Testis (tissue), 3 donors: ENCODE results near the gene ATP11C. TPM values are rescaled to one million over a fixed set of nuclear protein-coding genes. Genes with fewer than 3 reads are reported as not detected.

Experiments used
- DNase-seq: peaks from one replicate; pipeline ENCODE4 v3.0.0-alpha.2; 2019
- H3K27ac ChIP-seq, 2 donors: fragments of 200-600 bp; sonication (generic); one replicate each; pipeline ENCODE4 v1.5.1; 2019
- H3K27me3 ChIP-seq: fragments of 200-600 bp; sonication (generic); one replicate; pipeline ENCODE4 v1.5.1; 2019
- H3K36me3 ChIP-seq: fragments of 200-600 bp; sonication (generic); one replicate; pipeline ENCODE4 v1.5.1; 2017; ENCODE audit warnings: low read depth; ENCODE audit errors: missing control alignments
- H3K4me1 ChIP-seq: fragments of 200-600 bp; sonication (generic); one replicate; pipeline ENCODE4 v1.5.1; 2019
- H3K4me3 ChIP-seq, 2 donors: fragments of 200-600 bp; sonication (generic); one replicate each; pipeline ENCODE4 v1.5.1; 2017 to 2019
- H3K9me3 ChIP-seq: fragments of 200-600 bp; sonication (generic); one replicate; pipeline ENCODE4 v1.5.1; 2017
- CTCF ChIP-seq, 3 experiments: fragments of 450-650 bp in 2 of 3; fragments of 200-600 bp in 1 of 3; sonication (generic) in 1 of 3; IDR thresholded peaks; one replicate each; pipeline ENCODE4 v1.5.1; 2016 to 2019; ENCODE audit warnings: antibody characterized with exemption in 3 of 3, mild to moderate bottlenecking in 2 of 3, moderate library complexity in 1 of 3
- POLR2A ChIP-seq: fragments of 450-650 bp; IDR thresholded peaks from one replicate; pipeline ENCODE4 v1.6.1; 2017; ENCODE audit warnings: antibody characterized with exemption, mild to moderate bottlenecking, moderate library complexity
- WGBS, 2 donors: methylation state at CpG; one replicate each; pipeline ENCODE4 v1.1.5; 2018; 5-methylcytosine and 5-hydroxymethylcytosine counted together
- intact Hi-C: fragments of 100-400 bp; cut with DNase I; formaldehyde crosslinking; loops from one replicate; pipeline ENCODE4 v1.15.1; 2023; ENCODE audit warnings: low total_unique reads
- polyA plus RNA-seq: library from polyadenylated mRNA; stranded (reverse); fragments of 350-450 nt; fragmentation: Illumina TruSeq; extraction: RNeasy Lipid Tissue Mini Kit (QIAGEN cat#74804); gene quantifications from one replicate; pipeline ENCODE4 v1.2.3, GENCODE V29; 2014; ENCODE audit warnings: low read depth, low replicate concordance; ENCODE audit not compliant: insufficient read depth
- total RNA-seq, 2 donors: library from RNA; depleted of rRNA; stranded (reverse); fragments of >200 nt; gene quantifications; one replicate each; pipeline ENCODE4 v1.2.3, GENCODE V29; 2016

Gene ATP11C
- total and polyA plus RNA-seq, 3 donors from 2014 or later, result 15.9 to 36.6 (median 33.8) TPM

DNA sequence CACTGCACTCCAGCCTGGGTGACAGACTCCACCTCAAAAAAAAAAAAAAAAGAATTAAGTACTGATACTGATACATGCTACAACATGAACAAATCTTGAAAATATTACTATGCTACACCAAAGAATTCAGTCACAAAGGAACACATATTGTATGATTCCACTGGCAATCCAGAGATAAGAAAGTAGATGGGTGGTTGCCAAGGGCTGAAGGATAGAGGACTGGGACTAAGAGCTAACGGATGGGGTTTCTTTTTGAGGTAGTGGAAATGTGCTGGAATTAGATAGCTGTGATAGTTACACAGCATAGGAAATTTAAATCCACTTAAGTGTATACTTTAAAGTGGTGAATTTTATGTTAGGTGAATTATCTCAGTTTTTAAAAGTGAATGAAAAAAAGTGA lies 12.5 kb downstream of the ATP11C start:
- intact Hi-C loops, result no loop called here
- no peaks in the 10 kb centered on the region for H3K4me1 ChIP-seq
- DNase-seq, result no peak
- H3K4me3 ChIP-seq, result no peak overlapping the region
- no peaks in the 10 kb centered on the region for H3K36me3 ChIP-seq
- H3K27me3 ChIP-seq, result no peaks in the 10 kb centered on the region
- TF ChIP-seq CTCF (IDR thresholded peaks at IDR 0.05), result no peak
- TF ChIP-seq POLR2A, result no peak
- H3K27ac ChIP-seq, result no peak overlapping the region
- WGBS, 2 donors, result 39 to 43% methylated on average over 1 of the region's 1 CpG
- H3K9me3 ChIP-seq, result no peaks in the 10 kb centered on the region

- H3K4me3 ChIP-seq, result no peak overlapping the region
- TF ChIP-seq POLR2A (no peak), CTCF (IDR thresholded peaks at IDR 0.05) (no peak)
- no peak for DNase-seq
- WGBS, 2 donors, result 100% methylated on average over 1 of the region's 1 CpG
- H3K4me1 ChIP-seq, result no peaks in the 10 kb centered on the region
- intact Hi-C loops, result no loop called here
- no peaks in the 10 kb centered on the region for H3K9me3 ChIP-seq
- no peaks in the 10 kb centered on the region for H3K36me3 ChIP-seq
- no peak overlapping the region for H3K27ac ChIP-seq
- H3K27me3 ChIP-seq, result no peaks in the 10 kb centered on the region
Measured at GRCh38 chrX:139914421-139914820, 18.4 kb downstream of the ATP11C start.

- H3K4me3 ChIP-seq, result no peak overlapping the region
- intact Hi-C loops, result no loop called here
- no peak overlapping the region for H3K27ac ChIP-seq
- no peak for DNase-seq
- TF ChIP-seq CTCF (IDR thresholded peaks at IDR 0.05), result no peak
- no peak for TF ChIP-seq POLR2A
- no peaks in the 10 kb centered on the region for H3K36me3 ChIP-seq
- H3K9me3 ChIP-seq, result no peaks in the 10 kb centered on the region
- H3K4me1 ChIP-seq, result no peaks in the 10 kb centered on the region
- 41 to 51% methylated on average over 3 of the region's 3 CpGs for WGBS, 2 donors
- no peaks in the 10 kb centered on the region for H3K27me3 ChIP-seq
Measured at GRCh38 chrX:139909712-139910111, 23.1 kb downstream of the ATP11C start.

DNA sequence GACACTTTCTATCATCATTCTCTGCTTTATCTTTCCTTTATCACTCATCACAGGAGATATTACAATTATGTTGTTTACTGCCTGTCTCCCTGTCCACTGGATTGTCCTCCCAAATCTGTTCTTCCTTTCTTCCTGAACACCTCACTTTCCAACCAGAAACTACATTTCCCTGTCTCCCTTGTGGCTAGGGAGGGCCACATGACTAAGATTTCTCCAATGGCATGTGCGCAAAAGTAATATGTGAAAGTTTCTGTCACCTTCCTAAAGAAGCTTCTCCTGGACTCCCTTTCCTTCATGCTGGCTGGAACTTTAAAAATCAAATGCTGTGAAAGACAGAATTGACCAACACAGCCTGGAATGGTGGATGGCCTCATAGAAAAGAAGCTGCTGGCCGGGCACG lies 25.8 kb downstream of the ATP11C start:
- no peaks in the 10 kb centered on the region for H3K36me3 ChIP-seq
- intact Hi-C loops, result no loop called here
- WGBS, 2 donors, result 91 to 100% methylated on average over 3 of the region's 3 CpGs
- no peaks in the 10 kb centered on the region for H3K27me3 ChIP-seq
- H3K27ac ChIP-seq, result no peak overlapping the region
- no peak for DNase-seq
- H3K4me3 ChIP-seq, result no peak overlapping the region
- TF ChIP-seq POLR2A (no peak), CTCF (IDR thresholded peaks at IDR 0.05) (no peak)
- no peaks in the 10 kb centered on the region for H3K4me1 ChIP-seq
- no peaks in the 10 kb centered on the region for H3K9me3 ChIP-seq

GRCh38 chrX:139905743-139906142 lies 27.1 kb downstream of the ATP11C start:
- DNase-seq, result no peak
- no peaks in the 10 kb centered on the region for H3K4me1 ChIP-seq
- no peak overlapping the region for H3K27ac ChIP-seq
- H3K36me3 ChIP-seq, result no peaks in the 10 kb centered on the region
- intact Hi-C loops, result no loop called here
- TF ChIP-seq CTCF (IDR thresholded peaks at IDR 0.05) (no peak), POLR2A (no peak)
- H3K4me3 ChIP-seq, result no peak overlapping the region
- WGBS, 2 donors, result 95 to 97% methylated on average over 2 of the region's 2 CpGs
- H3K27me3 ChIP-seq, result no peaks in the 10 kb centered on the region
- no peaks in the 10 kb centered on the region for H3K9me3 ChIP-seq
